BE2C (cell line): ENCODE measurements around the gene PSPC1.
"Not testable (repeated sequence)": the region's sequence is repeated elsewhere in the genome, so short reads cannot be mapped to it uniquely, and the experiment has no call there.

Experiments
- DNase-seq: peaks from one replicate; pipeline ENCODE4 v3.0.0-alpha.2; 2020
- H3K27me3 ChIP-seq: fragments of 250-450 bp; sonication (Bioruptor Pico); 2 replicates; pipeline ENCODE4 v1.5.1; 2020; ENCODE audit warnings: mild to moderate bottlenecking
- H3K36me3 ChIP-seq: fragments of 250-450 bp; sonication (Bioruptor Pico); 2 replicates; pipeline ENCODE4 v1.5.1; 2020; ENCODE audit warnings: mild to moderate bottlenecking
- H3K4me1 ChIP-seq: fragments of 250-450 bp; sonication (Bioruptor Pico); 2 replicates; pipeline ENCODE4 v1.5.1; 2020
- H3K4me3 ChIP-seq: 2 replicates; pipeline ENCODE4 v1.5.1; 2011; ENCODE audit warnings: low read depth, low read length
- H3K9me3 ChIP-seq: fragments of 250-450 bp; sonication (Bioruptor Pico); 2 replicates; pipeline ENCODE4 v1.5.1; 2020
- TF ChIP-seq, protein P1 (sequence below): IDR thresholded peaks from 2 replicates; pipeline ENCODE4 v1.5.1; 2012; ENCODE audit warnings: mild to moderate bottlenecking, low read depth, low read length

Gene PSPC1

GRCh38 chr13:19726611-19727010 is 56.1 kb downstream of the PSPC1 start:
- no peaks in the 10 kb centered on the region for H3K27me3 ChIP-seq
- no peak for DNase-seq
- no peaks in the 10 kb centered on the region for H3K4me1 ChIP-seq
- H3K9me3 ChIP-seq, result no peaks in the 10 kb centered on the region
- H3K4me3 ChIP-seq, result no peak overlapping the region
- TF ChIP-seq, protein P1, sequence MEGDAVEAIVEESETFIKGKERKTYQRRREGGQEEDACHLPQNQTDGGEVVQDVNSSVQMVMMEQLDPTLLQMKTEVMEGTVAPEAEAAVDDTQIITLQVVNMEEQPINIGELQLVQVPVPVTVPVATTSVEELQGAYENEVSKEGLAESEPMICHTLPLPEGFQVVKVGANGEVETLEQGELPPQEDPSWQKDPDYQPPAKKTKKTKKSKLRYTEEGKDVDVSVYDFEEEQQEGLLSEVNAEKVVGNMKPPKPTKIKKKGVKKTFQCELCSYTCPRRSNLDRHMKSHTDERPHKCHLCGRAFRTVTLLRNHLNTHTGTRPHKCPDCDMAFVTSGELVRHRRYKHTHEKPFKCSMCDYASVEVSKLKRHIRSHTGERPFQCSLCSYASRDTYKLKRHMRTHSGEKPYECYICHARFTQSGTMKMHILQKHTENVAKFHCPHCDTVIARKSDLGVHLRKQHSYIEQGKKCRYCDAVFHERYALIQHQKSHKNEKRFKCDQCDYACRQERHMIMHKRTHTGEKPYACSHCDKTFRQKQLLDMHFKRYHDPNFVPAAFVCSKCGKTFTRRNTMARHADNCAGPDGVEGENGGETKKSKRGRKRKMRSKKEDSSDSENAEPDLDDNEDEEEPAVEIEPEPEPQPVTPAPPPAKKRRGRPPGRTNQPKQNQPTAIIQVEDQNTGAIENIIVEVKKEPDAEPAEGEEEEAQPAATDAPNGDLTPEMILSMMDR, result no peak
- H3K36me3 ChIP-seq, result peaks cover 68% of the 10 kb centered on the region

GRCh38 chr13:19725320-19725719 is 57.4 kb downstream of the PSPC1 start:
- Histone ChIP-seq H3K4me3 (no peak overlapping the region), H3K27me3 (no peaks in the 10 kb centered on the region), H3K36me3 (peaks cover 61% of the 10 kb centered on the region), H3K9me3 (no peaks in the 10 kb centered on the region), H3K4me1 (no peaks in the 10 kb centered on the region)
- TF ChIP-seq, protein P1, result no peak
- DNase-seq, result no peak

DNA sequence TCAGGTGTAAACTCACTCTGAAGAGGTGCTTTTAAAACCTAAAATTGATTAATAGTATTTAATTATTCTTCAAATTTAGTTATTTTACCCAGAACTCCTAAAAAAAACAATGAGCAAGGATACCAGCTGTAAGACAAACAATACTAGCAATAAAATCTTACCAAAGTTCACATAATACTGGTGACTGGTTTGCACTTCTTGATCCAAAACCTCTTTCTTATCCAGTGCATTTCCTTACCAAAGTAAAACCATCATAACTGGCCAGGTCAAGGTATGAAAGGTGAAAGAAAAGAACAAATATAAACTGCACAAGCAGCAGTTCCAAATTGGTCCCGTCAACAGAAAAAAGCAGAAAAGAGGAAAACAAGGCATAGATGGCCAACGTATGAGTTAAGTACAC is 62.7 kb downstream of the PSPC1 start:
- Histone ChIP-seq H3K36me3 (peaks cover 13% of the 10 kb centered on the region), H3K4me3 (no peak overlapping the region), H3K4me1 (no peaks in the 10 kb centered on the region), H3K9me3 (no peaks in the 10 kb centered on the region), H3K27me3 (no peaks in the 10 kb centered on the region)
- TF ChIP-seq, protein P1, result no peak
- no peak for DNase-seq

DNA sequence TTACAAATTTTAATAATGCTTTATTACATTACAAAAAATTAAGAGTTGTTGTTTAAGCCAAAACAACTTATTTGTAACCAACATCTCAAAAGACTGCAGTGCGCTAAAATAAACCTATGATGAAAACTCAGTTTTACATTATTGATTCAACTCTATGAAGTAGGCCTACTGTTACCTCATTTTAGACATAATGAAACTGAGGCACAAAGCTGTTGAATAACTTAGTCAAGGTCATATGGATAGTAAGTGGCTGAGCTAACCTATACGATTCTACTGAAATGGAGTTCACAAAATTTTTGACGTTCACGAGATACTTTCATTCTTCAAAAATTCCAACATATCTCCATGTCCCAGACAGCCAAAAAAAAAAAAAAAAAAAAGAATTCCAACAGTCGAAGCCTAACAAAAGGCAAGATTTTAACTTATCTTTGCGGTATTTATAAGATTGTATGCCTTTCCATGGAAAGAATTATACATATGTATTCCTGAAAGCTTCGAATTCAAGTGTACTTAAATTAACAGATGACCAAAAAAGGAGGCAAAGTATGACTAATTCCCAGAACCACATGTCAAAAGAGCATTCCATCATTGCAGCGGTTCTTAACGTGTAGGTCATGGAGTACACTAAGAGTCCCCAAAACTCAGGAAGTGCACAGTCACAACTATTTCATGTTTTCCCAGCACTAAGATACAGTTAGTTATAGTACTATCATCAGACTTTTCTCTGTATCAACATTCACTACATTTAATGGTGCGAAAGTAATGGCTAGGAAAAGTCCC is 69.4 kb downstream of the PSPC1 start:
- TF ChIP-seq, protein P1, result no peak
- Histone ChIP-seq H3K27me3 (no peaks in the 10 kb centered on the region), H3K4me1 (no peaks in the 10 kb centered on the region), H3K9me3 (no peaks in the 10 kb centered on the region), H3K4me3 (no peak overlapping the region), H3K36me3 (no peaks in the 10 kb centered on the region; the same call in none of the 2 replicates)
- no peak for DNase-seq

DNA sequence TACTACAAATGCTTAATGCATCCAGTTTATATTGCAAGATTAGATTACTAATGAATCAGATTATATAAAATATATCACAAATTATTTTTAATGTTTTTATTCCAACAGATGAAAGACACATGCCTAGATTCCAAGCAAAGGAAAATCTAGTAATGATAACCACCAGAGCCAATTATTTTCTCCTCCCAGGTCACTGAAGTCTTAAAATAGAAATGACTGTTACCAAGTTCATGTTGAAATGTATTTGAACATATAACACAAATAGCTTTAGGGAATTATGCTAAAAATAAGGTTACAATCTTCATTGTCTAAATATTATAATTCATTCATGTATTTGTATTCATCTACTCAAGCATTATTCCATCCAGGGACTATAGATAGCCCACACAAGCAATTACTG is 73.0 kb downstream of the PSPC1 start:
- DNase-seq, H3K36me3 ChIP-seq, H3K4me3 ChIP-seq, H3K27me3 ChIP-seq, H3K9me3 ChIP-seq, H3K4me1 ChIP-seq: not testable (repeated sequence)

DNA sequence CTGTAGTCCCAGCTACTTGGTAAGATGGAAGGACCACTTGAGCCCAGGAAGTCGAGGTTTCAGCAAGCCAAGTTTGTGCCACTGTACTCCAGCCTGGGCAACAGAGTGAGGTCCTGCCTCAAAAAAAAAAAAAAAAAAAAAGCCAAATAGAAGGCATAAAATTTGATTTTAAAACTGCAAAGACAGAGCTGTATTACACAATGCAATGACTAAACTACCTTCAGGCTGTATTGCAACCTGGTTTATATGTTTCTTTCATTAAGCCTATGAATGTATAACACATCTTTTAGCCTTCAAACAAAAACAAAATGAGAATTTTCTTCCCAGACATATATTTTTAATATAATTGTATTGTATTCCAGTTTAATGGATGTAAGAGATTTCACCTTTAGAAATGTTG is 73.7 kb downstream of the PSPC1 start:
- H3K4me1 ChIP-seq, H3K27me3 ChIP-seq, H3K4me3 ChIP-seq, DNase-seq, H3K36me3 ChIP-seq, H3K9me3 ChIP-seq: not testable (repeated sequence)

- not testable (repeated sequence) for H3K9me3 ChIP-seq, H3K36me3 ChIP-seq, DNase-seq
Observed at GRCh38 chr13:19704256-19704655, 78.5 kb downstream of the PSPC1 start.

DNA sequence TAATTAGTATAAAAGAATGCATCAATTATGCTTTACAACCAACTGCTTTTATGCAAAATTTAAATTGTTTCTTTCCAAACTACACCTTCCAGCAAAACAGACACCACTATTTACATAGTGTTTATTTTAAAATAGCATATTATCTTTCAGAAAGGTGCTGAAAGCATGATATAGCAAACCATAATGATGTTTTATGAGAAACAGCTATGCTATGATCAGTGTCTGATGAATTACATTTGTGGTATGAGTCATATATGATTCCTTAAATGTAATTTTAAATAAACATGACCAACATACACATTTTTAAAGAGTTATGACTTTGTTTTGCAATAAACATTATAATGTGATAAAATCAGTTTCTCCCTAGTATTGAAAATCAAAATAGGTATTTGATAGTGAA is 81.1 kb downstream of the PSPC1 start:
- H3K4me3 ChIP-seq, H3K9me3 ChIP-seq, H3K27me3 ChIP-seq, DNase-seq, H3K4me1 ChIP-seq, H3K36me3 ChIP-seq: not testable (repeated sequence)

More at GRCh38 chr13:19704256-19704655, 78.5 kb downstream of the PSPC1 start:
- H3K27me3 ChIP-seq, H3K4me1 ChIP-seq, H3K4me3 ChIP-seq: not testable (repeated sequence)

- not testable (repeated sequence) for DNase-seq, H3K27me3 ChIP-seq, H3K36me3 ChIP-seq, H3K4me3 ChIP-seq, H3K9me3 ChIP-seq, H3K4me1 ChIP-seq
Observed at GRCh38 chr13:19700963-19701362, 81.8 kb downstream of the PSPC1 start.
